ENCODE results near the gene EPB41L3.

The EPB41L3 gene

DNA sequence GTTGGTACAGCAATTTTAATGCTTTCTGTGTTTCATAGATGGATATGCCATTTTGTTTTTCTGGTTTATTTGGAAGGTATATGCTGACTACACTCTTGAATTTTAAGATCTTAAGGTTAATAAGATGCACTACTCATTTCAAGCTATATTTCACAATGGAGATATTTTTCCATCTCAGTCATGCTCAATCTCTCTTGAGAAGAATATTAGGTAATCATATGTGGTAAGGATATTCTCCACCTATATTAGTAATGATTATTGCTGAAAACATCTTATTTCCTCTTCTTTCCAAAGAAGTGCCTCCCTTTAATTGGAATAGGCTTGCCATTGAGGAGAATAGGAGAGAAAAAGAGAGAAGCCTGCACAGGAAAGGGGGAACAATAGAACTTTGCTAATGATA, 40.1 kb downstream of the EPB41L3 start:
- Histone ChIP-seq H2AFZ (ENCODE audit: low read depth, low read length) (no peak overlapping the region), H2BK5ac (ENCODE audit: low read depth, low read length, poor library complexity, severe bottlenecking) (no peak overlapping the region), H2BK120ac (ENCODE audit: low read depth, low read length) (no peak overlapping the region), H3K18ac (ENCODE audit: low read depth in 1 of 2, low read length in 2 of 2) (no peak overlapping the region), H3K27ac (ENCODE audit: low read length, poor library complexity, severe bottlenecking) (no peak overlapping the region), H2BK15ac (ENCODE audit: low read depth, poor library complexity, severe bottlenecking) (no peak overlapping the region), H3K4me1 (ENCODE audit: control insufficient read depth, insufficient read depth, low read depth, low read length) (no peaks in the 10 kb centered on the region), H2AK5ac (ENCODE audit: low read length, severe bottlenecking) (no peak overlapping the region), H4K8ac (ENCODE audit: low read length) (no peak overlapping the region), H3K9ac (ENCODE audit: low read length) (peak overlapping the region; percentile 4), H3K14ac (ENCODE audit: low read length in 2 of 2) (no peak overlapping the region), H3K9me3 (ENCODE audit: control insufficient read depth, low read length) (no peaks in the 10 kb centered on the region), H3K4ac (ENCODE audit: low read depth in 1 of 2, low read length in 2 of 2) (no peak overlapping the region), H3K36me3 (ENCODE audit: control insufficient read depth in 1 of 2, insufficient read depth in 2 of 2, low read depth in 1 of 2, low read length in 2 of 2) (no peaks in the 10 kb centered on the region), H3K79me1 (replicated peaks; ENCODE audit: low read length, poor library complexity, severe bottlenecking) (no peaks in the 10 kb centered on the region), H3K4me3 (ENCODE audit: insufficient read depth in 1 of 2, low read depth in 1 of 2, low read length in 2 of 2) (no peak overlapping the region), H3K27me3 (ENCODE audit: control insufficient read depth in 1 of 2, insufficient read depth in 1 of 2, low read length in 2 of 2) (no peaks in the 10 kb centered on the region), H3K4me2 (ENCODE audit: low read length, poor library complexity, severe bottlenecking) (no peak overlapping the region), H2BK12ac (ENCODE audit: low read length in 2 of 2) (no peak overlapping the region), H4K91ac (ENCODE audit: low read length) (no peak overlapping the region), H3K23ac (ENCODE audit: low read length in 2 of 2) (no peak overlapping the region)
- DNase-seq, result no peak

DNA sequence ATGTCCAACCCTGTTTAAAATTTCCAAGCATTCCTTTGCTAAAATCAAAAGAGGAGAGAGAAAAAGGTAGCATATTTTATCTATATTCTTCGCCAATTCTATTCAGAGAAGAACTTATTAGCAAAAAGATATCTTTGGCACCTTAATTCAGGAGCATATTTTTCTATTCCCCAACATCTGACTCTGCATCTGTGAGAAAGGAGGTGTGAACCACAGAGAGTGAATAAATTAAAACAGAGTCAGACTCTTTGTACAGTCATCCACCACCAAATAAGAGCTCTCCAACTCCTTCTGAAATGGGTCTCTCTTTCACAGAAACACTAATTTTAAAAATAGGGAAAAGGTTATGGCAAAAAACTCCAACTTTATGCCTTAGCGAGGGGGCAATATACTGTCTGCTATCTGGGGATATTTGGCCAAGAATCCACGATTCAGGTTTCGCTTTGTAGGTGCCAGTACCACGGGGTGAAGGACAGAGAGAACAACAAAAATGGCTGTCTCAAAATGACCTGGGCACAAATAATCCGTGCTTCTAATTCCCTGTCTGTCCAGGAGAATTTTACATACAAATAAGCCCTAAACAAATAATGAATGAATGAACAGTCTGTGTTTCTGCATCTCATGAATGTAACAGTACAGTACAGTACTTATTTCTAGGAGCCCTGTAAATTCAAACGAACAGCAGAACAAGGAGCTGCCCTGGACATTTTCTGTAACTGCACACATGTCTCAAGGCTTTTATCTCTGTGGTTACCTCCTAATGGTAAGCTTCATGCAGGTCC, 43.4 kb downstream of the EPB41L3 start:
- H3K9ac ChIP-seq (ENCODE audit: low read length), result no peak overlapping the region
- H3K79me1 ChIP-seq (replicated peaks; ENCODE audit: low read length, poor library complexity, severe bottlenecking), result no peaks in the 10 kb centered on the region
- H3K4me3 ChIP-seq (ENCODE audit: insufficient read depth in 1 of 2, low read depth in 1 of 2, low read length in 2 of 2), result no peak overlapping the region
- H2AK5ac ChIP-seq (ENCODE audit: low read length, severe bottlenecking), result no peak overlapping the region
- H2AFZ ChIP-seq (ENCODE audit: low read depth, low read length), result no peak overlapping the region
- no peak overlapping the region for H2BK12ac ChIP-seq (ENCODE audit: low read length in 2 of 2)
- no peaks in the 10 kb centered on the region for H3K4me1 ChIP-seq (ENCODE audit: control insufficient read depth, insufficient read depth, low read depth, low read length)
- H4K91ac ChIP-seq (ENCODE audit: low read length), result no peak overlapping the region
- H2BK15ac ChIP-seq (ENCODE audit: low read depth, poor library complexity, severe bottlenecking), result no peak overlapping the region
- H3K23ac ChIP-seq (ENCODE audit: low read length in 2 of 2), result no peak overlapping the region
- H3K4ac ChIP-seq (ENCODE audit: low read depth in 1 of 2, low read length in 2 of 2), result no peak overlapping the region
- no peaks in the 10 kb centered on the region for H3K27me3 ChIP-seq (ENCODE audit: control insufficient read depth in 1 of 2, insufficient read depth in 1 of 2, low read length in 2 of 2)
- H3K27ac ChIP-seq (ENCODE audit: low read length, poor library complexity, severe bottlenecking), result no peak overlapping the region
- no peak overlapping the region for H4K8ac ChIP-seq (ENCODE audit: low read length)
- DNase-seq, result no peak
- H3K14ac ChIP-seq (ENCODE audit: low read length in 2 of 2), result no peak overlapping the region
- no peak overlapping the region for H2BK120ac ChIP-seq (ENCODE audit: low read depth, low read length)
- no peak overlapping the region for H3K18ac ChIP-seq (ENCODE audit: low read depth in 1 of 2, low read length in 2 of 2)
- no peak overlapping the region for H2BK5ac ChIP-seq (ENCODE audit: low read depth, low read length, poor library complexity, severe bottlenecking)
- no peaks in the 10 kb centered on the region for H3K9me3 ChIP-seq (ENCODE audit: control insufficient read depth, low read length)
- no peaks in the 10 kb centered on the region for H3K36me3 ChIP-seq (ENCODE audit: control insufficient read depth in 1 of 2, insufficient read depth in 2 of 2, low read depth in 1 of 2, low read length in 2 of 2)
- H3K4me2 ChIP-seq (ENCODE audit: low read length, poor library complexity, severe bottlenecking), result no peak overlapping the region
- 79% methylated on average over 6 of the region's 7 CpGs for WGBS

DNA sequence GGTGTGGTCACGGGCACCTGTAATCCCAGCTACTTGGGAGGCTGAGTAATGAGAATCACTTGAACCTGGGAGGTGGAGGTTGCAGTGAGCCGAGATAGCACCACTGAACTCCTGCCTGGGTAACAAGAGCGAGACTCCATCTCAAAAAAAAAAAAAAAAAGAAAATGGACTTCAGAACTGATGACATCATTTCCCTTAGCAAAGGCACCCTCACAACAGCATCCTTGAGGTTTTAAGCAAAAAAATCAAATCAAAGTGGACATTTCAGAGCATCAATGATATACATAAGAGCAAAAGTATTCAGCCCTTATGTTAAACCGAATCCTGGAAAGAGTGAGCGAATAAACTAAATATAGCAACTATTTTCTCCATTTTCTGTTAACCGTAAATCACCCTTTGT, 45.3 kb downstream of the EPB41L3 start:
- no peak overlapping the region for H2BK12ac ChIP-seq (ENCODE audit: low read length in 2 of 2)
- H4K91ac ChIP-seq (ENCODE audit: low read length), result no peak overlapping the region
- no peak overlapping the region for H4K8ac ChIP-seq (ENCODE audit: low read length)
- H3K9ac ChIP-seq (ENCODE audit: low read length), result no peak overlapping the region
- no peaks in the 10 kb centered on the region for H3K79me1 ChIP-seq (replicated peaks; ENCODE audit: low read length, poor library complexity, severe bottlenecking)
- 97% methylated on average over 5 of the region's 6 CpGs for WGBS
- no peak overlapping the region for H2AK5ac ChIP-seq (ENCODE audit: low read length, severe bottlenecking)
- H3K4me1 ChIP-seq (ENCODE audit: control insufficient read depth, insufficient read depth, low read depth, low read length), result no peaks in the 10 kb centered on the region
- H2BK15ac ChIP-seq (ENCODE audit: low read depth, poor library complexity, severe bottlenecking), result no peak overlapping the region
- no peaks in the 10 kb centered on the region for H3K27me3 ChIP-seq (ENCODE audit: control insufficient read depth in 1 of 2, insufficient read depth in 1 of 2, low read length in 2 of 2)
- H3K9me3 ChIP-seq (ENCODE audit: control insufficient read depth, low read length), result no peaks in the 10 kb centered on the region
- no peak overlapping the region for H2AFZ ChIP-seq (ENCODE audit: low read depth, low read length)
- no peaks in the 10 kb centered on the region for H3K36me3 ChIP-seq (ENCODE audit: control insufficient read depth in 1 of 2, insufficient read depth in 2 of 2, low read depth in 1 of 2, low read length in 2 of 2)
- no peak overlapping the region for H3K18ac ChIP-seq (ENCODE audit: low read depth in 1 of 2, low read length in 2 of 2)
- H3K4me3 ChIP-seq (ENCODE audit: insufficient read depth in 1 of 2, low read depth in 1 of 2, low read length in 2 of 2), result no peak overlapping the region
- no peak overlapping the region for H2BK5ac ChIP-seq (ENCODE audit: low read depth, low read length, poor library complexity, severe bottlenecking)
- no peak overlapping the region for H2BK120ac ChIP-seq (ENCODE audit: low read depth, low read length)
- no peak overlapping the region for H3K27ac ChIP-seq (ENCODE audit: low read length, poor library complexity, severe bottlenecking)
- H3K23ac ChIP-seq (ENCODE audit: low read length in 2 of 2), result no peak overlapping the region
- no peak overlapping the region for H3K4ac ChIP-seq (ENCODE audit: low read depth in 1 of 2, low read length in 2 of 2)
- DNase-seq, result no peak
- H3K14ac ChIP-seq (ENCODE audit: low read length in 2 of 2), result no peak overlapping the region
- H3K4me2 ChIP-seq (ENCODE audit: low read length, poor library complexity, severe bottlenecking), result no peak overlapping the region

DNA sequence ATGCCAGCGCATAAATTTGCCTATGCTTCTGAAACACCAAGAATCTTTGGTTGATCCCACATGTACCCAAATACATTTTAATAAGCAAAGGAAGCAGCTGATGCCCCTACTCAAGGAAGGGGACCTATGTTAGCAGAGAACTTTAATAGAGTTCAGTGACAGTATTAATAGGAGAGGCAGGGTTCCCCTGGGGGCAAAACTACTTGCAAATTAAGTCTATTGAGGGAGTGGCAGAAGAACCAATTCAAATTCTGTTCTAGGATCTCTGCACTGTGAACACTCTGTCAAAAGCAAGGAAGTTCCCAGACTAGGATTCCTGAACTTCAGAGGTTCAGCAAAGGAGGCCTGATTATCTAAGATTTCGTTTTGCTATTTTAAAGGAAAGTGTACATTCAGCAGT, 47.5 kb downstream of the EPB41L3 start:
- Histone ChIP-seq H3K36me3 (ENCODE audit: control insufficient read depth in 1 of 2, insufficient read depth in 2 of 2, low read depth in 1 of 2, low read length in 2 of 2) (no peaks in the 10 kb centered on the region), H3K4ac (ENCODE audit: low read depth in 1 of 2, low read length in 2 of 2) (no peak overlapping the region), H3K14ac (ENCODE audit: low read length in 2 of 2) (no peak overlapping the region), H3K4me1 (ENCODE audit: control insufficient read depth, insufficient read depth, low read depth, low read length) (no peaks in the 10 kb centered on the region), H2AK5ac (ENCODE audit: low read length, severe bottlenecking) (no peak overlapping the region), H3K4me2 (ENCODE audit: low read length, poor library complexity, severe bottlenecking) (no peak overlapping the region), H4K91ac (ENCODE audit: low read length) (no peak overlapping the region), H3K23ac (ENCODE audit: low read length in 2 of 2) (no peak overlapping the region), H4K8ac (ENCODE audit: low read length) (no peak overlapping the region), H2BK12ac (ENCODE audit: low read length in 2 of 2) (no peak overlapping the region), H3K27ac (ENCODE audit: low read length, poor library complexity, severe bottlenecking) (no peak overlapping the region), H3K79me1 (replicated peaks; ENCODE audit: low read length, poor library complexity, severe bottlenecking) (no peaks in the 10 kb centered on the region), H2BK120ac (ENCODE audit: low read depth, low read length) (no peak overlapping the region), H2BK15ac (ENCODE audit: low read depth, poor library complexity, severe bottlenecking) (no peak overlapping the region), H3K4me3 (ENCODE audit: insufficient read depth in 1 of 2, low read depth in 1 of 2, low read length in 2 of 2) (no peak overlapping the region), H3K27me3 (ENCODE audit: control insufficient read depth in 1 of 2, insufficient read depth in 1 of 2, low read length in 2 of 2) (no peaks in the 10 kb centered on the region), H2BK5ac (ENCODE audit: low read depth, low read length, poor library complexity, severe bottlenecking) (no peak overlapping the region), H3K9ac (ENCODE audit: low read length) (no peak overlapping the region), H2AFZ (ENCODE audit: low read depth, low read length) (no peak overlapping the region), H3K9me3 (ENCODE audit: control insufficient read depth, low read length) (no peaks in the 10 kb centered on the region), H3K18ac (ENCODE audit: low read depth in 1 of 2, low read length in 2 of 2) (no peak overlapping the region)
- 80% methylated on average over 2 of the region's 2 CpGs for WGBS
- no peak for DNase-seq

Data from mesenchymal stem cell (in vitro differentiated cells and primary cell).